ENCODE measurements around the gene C16orf74.

Gene C16orf74

GRCh38 chr16:85719605-85720301 lies 31.1 kb downstream of the C16orf74 start:
- DNase-seq = no peak

DNA sequence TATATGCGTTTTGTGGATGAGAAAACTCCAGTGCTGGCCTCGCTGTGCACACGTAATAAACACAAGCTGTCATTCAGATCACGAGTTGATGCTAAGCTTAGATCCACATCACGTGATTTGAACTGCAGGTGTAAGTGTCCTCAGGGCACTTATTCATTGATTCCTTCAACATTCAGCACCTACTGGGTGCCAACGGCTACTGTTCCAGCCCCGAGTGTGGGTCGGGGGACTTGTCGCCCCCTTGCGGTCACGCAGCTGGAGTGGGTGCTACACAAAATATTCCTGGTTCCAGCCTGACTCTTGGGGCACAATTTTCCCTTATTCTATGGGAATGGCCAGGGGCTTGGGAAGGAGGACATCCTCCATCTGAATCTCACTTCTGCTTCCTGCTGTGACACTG lies 32.2 kb downstream of the C16orf74 start:
- peak in 1 of 58 donors; percentile 8 for DNase-seq

GRCh38 chr16:85718153-85718477 lies 32.8 kb downstream of the C16orf74 start:
- DNase-seq = no peak

GRCh38 chr16:85717393-85718152 lies 33.3 kb downstream of the C16orf74 start:
- DNase-seq = peak in 41 of 58 donors; percentile 6 to 78 (median 30)

- DNase-seq = peak in 34 of 58 donors; percentile 2 to 72 (median 22)
Measured at GRCh38 chr16:85716680-85717038, 34.2 kb downstream of the C16orf74 start.

DNA sequence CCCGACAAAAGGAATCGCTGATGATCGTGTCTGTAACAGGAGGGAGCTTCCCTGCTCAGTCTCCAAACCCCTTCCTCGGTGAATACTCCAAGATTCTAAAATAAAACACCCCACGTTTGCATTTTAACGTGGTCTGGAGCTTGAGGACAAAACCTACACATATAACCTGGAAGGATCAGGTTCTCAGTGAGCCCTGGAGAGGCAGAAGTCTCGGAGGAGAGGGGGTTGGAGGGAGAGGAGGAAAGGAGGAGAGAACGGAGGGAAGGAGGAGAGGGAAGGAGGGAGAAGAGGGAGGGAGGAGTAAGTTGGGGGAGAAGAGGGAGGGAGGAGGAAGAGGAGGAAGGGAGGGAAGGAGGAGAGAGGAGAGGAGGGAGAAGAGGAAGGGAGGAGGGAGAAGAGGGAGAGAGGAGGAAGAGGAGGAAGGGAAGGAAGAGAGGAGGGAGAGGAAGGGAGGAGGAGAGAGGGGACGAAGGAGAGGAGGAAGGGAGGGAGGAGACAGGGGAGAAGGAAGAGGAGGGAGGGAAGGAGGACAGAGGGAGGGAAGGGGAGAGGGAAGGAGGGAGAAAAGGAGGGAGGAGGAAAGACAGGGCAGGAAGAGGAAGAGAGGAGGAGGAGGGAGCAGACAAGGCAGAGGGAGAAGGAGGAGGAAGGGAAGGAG lies 34.7 kb downstream of the C16orf74 start:
- no peak for DNase-seq

- DNase-seq = no peak
Measured at GRCh38 chr16:85715169-85716021, 35.5 kb downstream of the C16orf74 start.

DNA sequence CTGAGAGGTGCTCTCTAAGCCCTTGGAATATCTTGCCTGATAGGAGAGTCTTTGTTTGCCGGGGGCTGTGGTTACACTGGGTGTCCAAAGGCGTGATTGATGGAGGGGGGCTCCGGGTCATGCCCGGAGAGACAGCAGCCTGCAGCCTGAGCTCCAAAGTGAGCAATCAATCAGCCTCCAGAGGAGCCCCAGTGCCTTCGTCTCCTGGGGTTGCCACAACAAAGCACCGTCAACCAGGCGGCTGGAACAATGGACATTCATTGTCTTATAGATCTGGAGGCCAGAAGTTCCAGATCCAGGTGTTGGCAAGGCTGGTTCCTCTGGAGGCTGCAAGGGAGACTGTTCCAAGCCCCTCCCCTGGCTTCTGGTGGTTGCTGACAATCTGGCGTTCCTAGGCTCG lies 38.1 kb downstream of the C16orf74 start:
- no peak for DNase-seq

DNA sequence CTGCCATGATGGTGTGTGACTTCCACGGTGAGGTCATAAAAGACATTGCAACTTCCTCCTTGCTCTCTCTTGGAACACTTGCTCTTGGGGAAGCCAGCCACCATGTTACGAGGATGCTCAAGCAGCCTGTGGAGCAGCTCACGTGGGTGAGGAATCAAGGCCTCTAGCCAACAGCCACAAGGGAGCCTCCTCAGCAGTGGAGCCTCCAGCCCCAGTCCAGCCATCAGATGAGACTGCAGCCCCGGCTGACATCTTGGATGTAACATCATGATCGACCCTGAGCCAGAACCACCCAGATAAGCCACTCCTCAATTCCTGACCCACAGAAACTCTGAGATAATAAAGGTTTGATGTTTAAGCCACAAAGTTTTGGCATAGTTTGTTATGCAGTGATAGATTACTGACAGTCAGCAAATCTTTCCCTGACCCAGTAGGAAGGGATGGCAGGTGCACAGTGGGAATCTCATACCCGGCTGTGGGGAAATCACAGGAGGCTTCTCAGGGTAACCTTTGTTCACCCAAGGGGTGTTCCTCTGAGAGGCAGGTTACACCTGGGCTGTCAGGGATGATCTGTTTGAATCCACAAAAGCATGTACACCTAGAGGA lies 38.8 kb downstream of the C16orf74 start:
- DNase-seq = no peak

GRCh38 chr16:85710732-85711131 lies 40.2 kb downstream of the C16orf74 start:
- DNase-seq = no peak

DNA sequence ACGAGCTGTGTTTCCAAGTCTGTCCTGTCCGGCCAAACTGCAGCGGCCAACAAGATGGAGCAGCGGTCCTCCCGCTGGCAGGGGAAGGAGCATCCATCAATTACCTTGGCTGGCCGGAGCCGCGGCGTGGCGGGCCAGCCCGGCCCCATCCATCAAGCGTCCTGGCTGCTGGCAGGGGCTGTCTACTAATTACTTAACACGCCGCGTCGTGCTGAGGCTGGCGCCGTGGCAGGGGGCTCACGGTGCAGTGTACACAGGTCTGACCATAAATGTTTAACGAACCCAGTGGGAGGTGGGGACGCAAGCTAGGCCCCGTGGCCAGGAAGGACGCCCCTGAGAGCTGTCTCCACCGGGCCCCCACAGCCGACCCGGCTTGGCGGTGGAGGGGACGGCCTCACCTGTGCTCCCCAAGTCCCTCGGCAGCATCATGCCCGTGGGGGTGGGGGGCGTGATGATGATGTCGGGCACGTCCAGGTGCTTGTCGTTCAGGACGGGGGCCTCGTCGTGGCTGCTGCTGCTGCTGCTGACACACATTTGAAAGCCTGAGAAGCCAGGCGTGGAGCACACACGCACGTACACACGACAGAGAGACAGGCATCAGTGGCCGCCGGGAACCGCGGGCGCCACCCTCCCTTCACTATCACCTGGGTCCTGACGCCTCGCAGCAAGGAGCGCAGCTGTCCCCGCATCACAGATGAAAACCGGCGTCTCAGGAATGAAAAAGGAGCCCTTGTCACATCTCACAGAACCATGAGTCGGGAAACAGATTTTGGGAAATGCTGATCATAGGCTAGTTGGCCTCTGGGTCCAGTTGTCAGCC lies 40.9 kb downstream of the C16orf74 start:
- no peak for DNase-seq

- DNase-seq = no peak
Measured at GRCh38 chr16:85708338-85708737, 42.6 kb downstream of the C16orf74 start.

- no peak for DNase-seq
Measured at GRCh38 chr16:85707528-85708095, 43.3 kb downstream of the C16orf74 start.

GRCh38 chr16:85706449-85707034 lies 44.4 kb downstream of the C16orf74 start:
- no peak for DNase-seq

GRCh38 chr16:85704900-85705846 lies 45.7 kb downstream of the C16orf74 start:
- no peak for DNase-seq

GRCh38 chr16:85704011-85704410 lies 46.9 kb downstream of the C16orf74 start:
- no peak for DNase-seq

- peak in 40 of 58 donors; percentile 9 to 80 (median 39) for DNase-seq
Measured at GRCh38 chr16:85699628-85700027, 51.3 kb downstream of the C16orf74 start.

DNA sequence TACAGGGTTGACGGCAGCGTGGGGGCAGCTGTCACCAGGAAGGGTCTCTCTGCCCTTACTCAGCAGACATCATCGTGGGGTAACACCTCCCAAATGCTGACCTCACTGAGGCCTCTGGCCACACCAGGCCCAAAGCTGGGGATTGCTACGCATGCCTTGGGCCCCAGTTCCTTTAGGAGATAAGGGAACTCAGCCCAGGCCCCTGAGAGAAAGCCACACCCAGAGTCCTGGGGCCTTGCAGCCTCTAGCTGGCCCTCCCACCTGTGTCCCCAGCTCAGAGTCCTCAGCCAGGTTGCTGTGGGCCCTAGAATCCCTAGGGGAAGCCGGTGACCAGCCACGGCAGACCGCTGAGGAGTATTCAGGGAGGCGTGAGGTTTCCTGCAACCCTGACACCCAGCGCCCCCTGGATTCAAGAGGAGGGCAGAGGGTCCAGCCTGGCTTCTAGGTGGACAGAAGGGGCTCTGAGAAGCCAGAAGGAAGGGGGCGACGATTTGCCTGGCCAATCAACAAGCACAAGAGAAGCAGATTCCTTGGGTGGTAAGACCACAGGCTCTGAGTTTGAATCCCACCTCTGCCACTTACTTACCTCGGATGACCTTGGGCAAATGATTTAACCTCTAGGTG lies 51.8 kb downstream of the C16orf74 start:
- no peak for DNase-seq

Data from anterior cingulate cortex (tissue), 58 donors.